Activated CD8-positive, alpha-beta memory T cell treated with anti-CD3 and anti-CD28 coated beads, Interleukin-2, amount 50 U/mL, for 4 hours (primary cell): Measurements from ENCODE around the gene NECTIN2.
A peak's percentile ranks its signal among the peaks of the same experiment; 100 is the strongest.
"Not testable (repeated sequence)": the region's sequence is repeated elsewhere in the genome, so short reads cannot be mapped to it uniquely, and the experiment has no call there.

Experiments
- DNase-seq: peaks from one replicate; pipeline ENCODE4 v3.0.0-alpha.2; 2020

The NECTIN2 gene

GRCh38 chr19:44911896-44912295 lies 65.8 kb downstream of the NECTIN2 start:
- not testable (repeated sequence) for DNase-seq

- DNase-seq: no peak
These were observed 66.8 kb downstream of the NECTIN2 start for GRCh38 chr19:44912854-44913253.

GRCh38 chr19:44913512-44914432 lies 67.7 kb downstream of the NECTIN2 start:
- DNase-seq: not testable (repeated sequence)

- peak; percentile 77 for DNase-seq
These were observed 68.5 kb downstream of the NECTIN2 start, which contains the start of gene APOC1 for GRCh38 chr19:44914433-44915206. Gene APOC1 (plus strand): TSS chr19:44914608. CDS start chr19:44914892, 284 bp downstream.

GRCh38 chr19:44924243-44924725 lies 78.2 kb downstream of the NECTIN2 start:
- DNase-seq: no peak

- DNase-seq: no peak
These were observed 79.2 kb downstream of the NECTIN2 start for GRCh38 chr19:44925114-44925891.

- DNase-seq: not testable (repeated sequence)
These were observed 80.4 kb downstream of the NECTIN2 start for GRCh38 chr19:44926245-44927077.

GRCh38 chr19:44927746-44928145 lies 81.6 kb downstream of the NECTIN2 start:
- no peak for DNase-seq

- no peak for DNase-seq
These were observed 84.0 kb downstream of the NECTIN2 start for GRCh38 chr19:44930088-44930487.

- DNase-seq: no peak
These were observed 85.4 kb downstream of the NECTIN2 start for GRCh38 chr19:44931541-44931940.
